GM23338 (cell line): Measurements from ENCODE around the gene OSBPL10. TPM values are rescaled to one million over a fixed set of nuclear protein-coding genes. Genes with fewer than 3 reads are reported as not detected.

Source experiments
- ATAC-seq: fragments of 200-7000 bp; cut with Tn5 transposase; 3 replicates; pipeline ENCODE4 v1.9.1; 2020
- DNase-seq: peaks from one replicate; pipeline ENCODE4 v3.0.0-alpha.2; 2015; ENCODE audit warnings: low spot score
- H2AFZ ChIP-seq: fragments of 200-600 bp; sonication (generic); 2 replicates; pipeline ENCODE4 v1.8.0; 2016; ENCODE audit warnings: antibody characterized with exemption, mild to moderate bottlenecking, moderate library complexity
- H3F3A ChIP-seq: fragments of 200-600 bp; sonication (generic); replicated peaks from 2 replicates; pipeline ENCODE4 v1.8.0; 2017; ENCODE audit warnings: antibody characterized with exemption, mixed run types, low read depth
- H3K27ac ChIP-seq: fragments of 200-600 bp; sonication (generic); 2 replicates; pipeline ENCODE4 v1.6.1; 2016; ENCODE audit warnings: low read depth
- H3K27me3 ChIP-seq: fragments of 200-600 bp; sonication (generic); 2 replicates; pipeline ENCODE4 v1.8.0; 2016; ENCODE audit warnings: mild to moderate bottlenecking, mixed run types, moderate library complexity; ENCODE audit not compliant: insufficient read depth
- H3K36me3 ChIP-seq: fragments of 200-600 bp; sonication (generic); 2 replicates; pipeline ENCODE4 v1.8.0; 2016; ENCODE audit warnings: mild to moderate bottlenecking; ENCODE audit not compliant: insufficient read depth
- H3K4me1 ChIP-seq: fragments of 200-600 bp; sonication (generic); 2 replicates; pipeline ENCODE4 v1.8.0; 2016; ENCODE audit warnings: mild to moderate bottlenecking, moderate library complexity; ENCODE audit not compliant: insufficient read depth
- H3K4me2 ChIP-seq: fragments of 200-600 bp; sonication (generic); 2 replicates; pipeline ENCODE4 v1.7.1; 2017; ENCODE audit warnings: mixed run types
- H3K4me3 ChIP-seq: fragments of 200-600 bp; sonication (generic); 2 replicates; pipeline ENCODE4 v1.6.1; 2016; ENCODE audit warnings: mixed run types
- H3K79me2 ChIP-seq: fragments of 200-600 bp; sonication (generic); replicated peaks from 2 replicates; pipeline ENCODE4 v1.8.0; 2017; ENCODE audit warnings: mild to moderate bottlenecking; ENCODE audit not compliant: insufficient read depth
- H3K9me2 ChIP-seq: fragments of 200-600 bp; sonication (generic); 2 replicates; pipeline ENCODE4 v1.8.0; 2017; ENCODE audit not compliant: insufficient read depth
- H4K20me1 ChIP-seq: fragments of 200-600 bp; sonication (generic); replicated peaks from 2 replicates; pipeline ENCODE4 v1.8.0; 2017; ENCODE audit warnings: mild to moderate bottlenecking; ENCODE audit not compliant: insufficient read depth
- H3K27ac Mint-ChIP-seq: 2 replicates; pipeline ENCODE4 v1.8.0; 2020; ENCODE audit warnings: inconsistent platforms, mild to moderate bottlenecking, moderate library complexity, mixed read lengths
- H3K27me3 Mint-ChIP-seq: 3 replicates; pipeline ENCODE4 v1.8.0; 2022; ENCODE audit warnings: low read depth, mild to moderate bottlenecking, moderate library complexity, mixed read lengths, inconsistent platforms; ENCODE audit not compliant: insufficient read depth, poor library complexity
- H3K36me3 Mint-ChIP-seq: 3 replicates; pipeline ENCODE4 v1.8.0; 2021; ENCODE audit warnings: low read depth, mild to moderate bottlenecking, inconsistent platforms, moderate library complexity, mixed read lengths
- H3K4me1 Mint-ChIP-seq: 3 replicates; pipeline ENCODE4 v1.8.0; 2020; ENCODE audit warnings: mild to moderate bottlenecking, inconsistent platforms, mixed read lengths
- H3K4me3 Mint-ChIP-seq: 3 replicates; pipeline ENCODE4 v1.8.0; 2021; ENCODE audit warnings: moderate library complexity, mild to moderate bottlenecking, inconsistent platforms, mixed read lengths
- H3K9me3 Mint-ChIP-seq: 3 replicates; pipeline ENCODE4 v1.8.0; 2020; ENCODE audit warnings: moderate library complexity, mild to moderate bottlenecking, inconsistent platforms, mixed read lengths
- CREB1 ChIP-seq: fragments of 250-450 bp; sonication (Bioruptor Pico); IDR thresholded peaks from 2 replicates; pipeline ENCODE4 v1.5.0; 2020; ENCODE audit warnings: low read depth, mild to moderate bottlenecking, moderate library complexity
- CTCF ChIP-seq, 2 experiments: fragments of 200-600 bp in 1 of 2; sonication (generic) in 1 of 2; conservative IDR thresholded peaks; 2 replicates each; pipeline versions ENCODE4 v1.5.1 to v1.6.1; 2016 to 2017; ENCODE audit warnings: antibody characterized with exemption in 2 of 2, low read depth in 2 of 2, mild to moderate bottlenecking in 2 of 2, moderate library complexity in 1 of 2
- ETS1 ChIP-seq: IDR thresholded peaks from 2 replicates; pipeline ENCODE4 v1.6.1; 2016; ENCODE audit warnings: antibody characterized with exemption
- EZH2phosphoT487 ChIP-seq: fragments of 200-600 bp; sonication (generic); IDR thresholded peaks from one replicate; pipeline ENCODE4 v1.8.1; 2018; ENCODE audit warnings: antibody characterized with exemption; ENCODE audit not compliant: unreplicated experiment
- JUNB ChIP-seq: IDR thresholded peaks from one replicate; pipeline ENCODE4 v1.6.1; 2016; ENCODE audit warnings: antibody characterized with exemption; ENCODE audit not compliant: unreplicated experiment
- NANOG ChIP-seq: IDR thresholded peaks from 2 replicates; pipeline ENCODE4 v1.6.1; 2016; ENCODE audit warnings: antibody characterized with exemption, borderline replicate concordance
- POLR2AphosphoS5 ChIP-seq: IDR thresholded peaks from 2 replicates; pipeline ENCODE4 v1.6.1; 2016; ENCODE audit warnings: antibody characterized with exemption, low read depth
- REST ChIP-seq: IDR thresholded peaks from one replicate; pipeline ENCODE4 v1.6.1; 2018; ENCODE audit warnings: antibody characterized with exemption; ENCODE audit not compliant: unreplicated experiment
- STAT1 ChIP-seq: IDR thresholded peaks from one replicate; pipeline ENCODE4 v1.6.1; 2016; ENCODE audit warnings: antibody characterized with exemption; ENCODE audit not compliant: unreplicated experiment
- ZNF114 ChIP-seq: fragments of 250-450 bp; sonication (Bioruptor Pico); IDR thresholded peaks from 2 replicates; pipeline ENCODE4 v1.5.0; 2020; ENCODE audit warnings: mild to moderate bottlenecking, moderate library complexity
- ZNF331 ChIP-seq: fragments of 250-450 bp; sonication (Bioruptor Pico); IDR thresholded peaks from 2 replicates; pipeline ENCODE4 v1.5.0; 2020; ENCODE audit warnings: low read depth, mild to moderate bottlenecking, moderate library complexity
- long read RNA-seq: library from polyadenylated mRNA; unstranded; transcript quantifications from one replicate; pipeline ENCODE4 v2.0.0, GENCODE V29; 2020; ENCODE audit not compliant: unreplicated experiment
- polyA plus RNA-seq: library from polyadenylated mRNA; unstranded; fragments of >200 nt; fragmentation: Nextera tagmentation; extraction: Ambion mirVana; gene quantifications from 2 replicates; pipeline ENCODE4 v1.2.1, GENCODE V29; 2016
- total RNA-seq: library from RNA; depleted of rRNA; stranded (reverse); fragments of >200 nt; shearing (Covaris generic); gene quantifications from 2 replicates; pipeline ENCODE4 v1.2.3, GENCODE V29; 2014; rRNA removed

OSBPL10 gene
- 149 and 204 TPM in 2 replicates for total RNA-seq
- polyA plus RNA-seq, result 20.0 and 23.8 TPM in 2 replicates
- long read RNA-seq, full-length matches to known transcripts, result 1 of 15 reads
- long read RNA-seq, partial matches to known transcripts, result 2 of 15 reads
- long read RNA-seq, other reads (novel, unspliced or antisense), result 12 of 15 reads

GRCh38 chr3:31981206-31982181 is at the start of gene OSBPL10, which contains the start of gene ZNF860:
OSBPL10 (minus strand) TSS chr3:31981262; CDS start chr3:31981179, 83 bp downstream.
ZNF860 (plus strand) TSS chr3:31981750; CDS start chr3:31989080, 7,330 bp downstream.
- DNase-seq (peak; percentile 83), ATAC-seq (peak; percentile 82)
- Mint-ChIP-seq H3K27me3 (peaks cover 18% of the 10 kb centered on the region), H3K4me1 (peaks cover 34% of the 10 kb centered on the region), H3K36me3 (peaks cover 36% of the 10 kb centered on the region), H3K9me3 (no peaks in the 10 kb centered on the region), H3K4me3 (peak within 1 kb of the TSS; percentile 89), H3K27ac (peak within 1 kb of the TSS; percentile 91)
- Histone ChIP-seq H3K9me2 (no peaks in the 10 kb centered on the region), H3K79me2 (peaks cover 64% of the 10 kb centered on the region), H3K4me3 (peak within 1 kb of the TSS; percentile 95), H3K4me1 (peaks cover 30% of the 10 kb centered on the region), H2AFZ (peak within 1 kb of the TSS; percentile 96), H3K27ac (peak within 1 kb of the TSS; percentile 87), H3F3A (0 out of 2 replicates have a peak, but pooled peaks cover 2% of the 10 kb centered on the region), H3K36me3 (peaks cover 5% of the 10 kb centered on the region; the same call in 1 of the 2 replicates), H3K27me3 (no peaks in the 10 kb centered on the region), H3K4me2 (peak within 1 kb of the TSS; percentile 98), H4K20me1 (peaks cover 16% of the 10 kb centered on the region; the same call in 1 of the 2 replicates)
- TF ChIP-seq NANOG (no peak), STAT1 (no peak), JUNB (no peak), CTCF (conservative IDR thresholded peaks at IDR 0.05; ENCODE audit: low read depth in 2 of 2) (no peak), CREB1 (peak; percentile 34; the same call in 1 of the 2 replicates), REST (no peak), ZNF114 (CRISPR knock-in tag) (no peak), EZH2phosphoT487 (no peak), POLR2AphosphoS5 (peak; percentile 54), ETS1 (no peak), ZNF331 (CRISPR knock-in tag) (no peak)
